Activated CD4-positive, alpha-beta T cell treated with anti-CD3 and anti-CD28 coated beads, Interleukin-2, amount 50 U/mL, for 1 hour (primary cell): ENCODE results near the gene LRRC57.
"Not testable (repeated sequence)": the region's sequence is repeated elsewhere in the genome, so short reads cannot be mapped to it uniquely, and the experiment has no call there.

Experiments
- DNase-seq: peaks from one replicate; pipeline ENCODE4 v3.0.0-alpha.2; 2020

The LRRC57 gene

GRCh38 chr15:42548249-42549031, at the start of gene LRRC57, which contains the start of gene HAUS2:
Gene LRRC57 (minus strand): TSS chr15:42548793. CDS start chr15:42548434, 359 bp downstream.
Gene HAUS2 (plus strand): TSS chr15:42548838. CDS start chr15:42548873, 35 bp downstream.
- DNase-seq: peak; percentile 86

DNA sequence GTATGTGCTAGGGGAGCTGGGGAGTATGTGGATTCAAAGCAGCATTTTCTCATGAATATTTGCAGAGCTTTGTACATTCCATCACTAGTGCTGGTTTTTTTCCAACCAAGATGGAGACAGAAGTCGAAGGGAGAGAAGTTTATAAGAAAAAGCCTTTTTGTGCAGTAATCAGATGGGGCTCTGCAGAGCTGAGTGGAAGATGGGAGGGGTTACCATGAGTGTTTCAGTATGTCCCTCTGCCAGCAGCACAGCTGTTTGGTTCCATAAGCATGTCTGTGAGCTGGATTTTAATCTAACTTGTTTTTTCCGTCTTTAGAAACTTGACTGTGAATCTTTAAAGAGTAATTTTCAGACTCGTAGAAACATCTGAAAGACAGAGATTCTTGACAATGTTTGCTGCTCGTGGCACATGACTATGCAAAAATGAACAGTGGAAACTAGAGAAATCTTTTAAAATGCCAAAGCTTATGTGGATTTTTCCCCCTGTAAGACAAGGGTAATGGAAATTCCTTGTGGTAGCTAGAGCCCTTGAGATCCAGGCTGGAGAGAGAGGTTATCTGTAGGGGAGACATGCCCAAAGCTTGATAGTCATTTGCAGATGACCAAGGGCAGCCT, 47.1 kb upstream of the LRRC57 start:
- DNase-seq: no peak

DNA sequence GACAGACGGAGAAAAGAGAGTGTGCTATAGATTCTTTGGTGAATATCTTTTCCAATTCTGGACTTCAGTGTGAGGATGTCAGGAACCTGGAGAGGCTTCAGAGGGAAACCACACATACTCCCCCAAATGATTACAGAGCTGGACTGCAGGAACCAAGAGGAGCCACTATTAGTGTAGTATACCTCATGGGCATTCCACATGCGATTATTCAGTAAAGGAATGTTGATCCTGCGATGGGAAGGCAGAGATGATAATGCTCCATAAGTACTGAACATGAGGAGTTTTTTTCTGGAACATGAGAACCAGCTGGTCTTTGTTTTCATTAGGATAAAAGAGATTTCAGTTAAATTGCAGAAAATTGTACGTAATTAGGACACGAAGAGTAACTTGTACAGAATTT, 45.5 kb upstream of the LRRC57 start:
- DNase-seq: no peak

GRCh38 chr15:42593143-42593542, 44.5 kb upstream of the LRRC57 start:
- no peak for DNase-seq

DNA sequence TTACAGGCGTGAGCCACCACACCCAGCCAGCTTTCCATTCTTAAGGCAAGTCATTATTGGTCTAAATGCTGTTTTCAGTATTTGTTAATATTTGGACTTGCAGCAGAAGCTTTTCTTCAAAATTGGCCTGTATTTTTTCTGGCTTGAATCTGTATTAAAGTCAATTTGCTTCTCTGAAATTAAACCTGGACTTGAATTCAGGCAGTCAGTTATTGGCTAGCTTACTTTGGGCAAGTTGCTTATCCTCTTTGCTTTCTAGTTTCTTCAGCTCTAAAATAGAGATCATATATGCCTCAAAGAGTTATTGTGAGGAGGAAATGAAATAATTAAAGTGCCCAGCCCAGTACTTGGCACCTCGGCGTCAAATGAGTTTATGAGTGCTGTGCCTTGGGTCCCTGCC, 44.1 kb upstream of the LRRC57 start:
- DNase-seq: no peak

GRCh38 chr15:42591238-42591934, 42.8 kb upstream of the LRRC57 start:
- DNase-seq: no peak

- no peak for DNase-seq
Observed at GRCh38 chr15:42590619-42591237, 42.1 kb upstream of the LRRC57 start.

DNA sequence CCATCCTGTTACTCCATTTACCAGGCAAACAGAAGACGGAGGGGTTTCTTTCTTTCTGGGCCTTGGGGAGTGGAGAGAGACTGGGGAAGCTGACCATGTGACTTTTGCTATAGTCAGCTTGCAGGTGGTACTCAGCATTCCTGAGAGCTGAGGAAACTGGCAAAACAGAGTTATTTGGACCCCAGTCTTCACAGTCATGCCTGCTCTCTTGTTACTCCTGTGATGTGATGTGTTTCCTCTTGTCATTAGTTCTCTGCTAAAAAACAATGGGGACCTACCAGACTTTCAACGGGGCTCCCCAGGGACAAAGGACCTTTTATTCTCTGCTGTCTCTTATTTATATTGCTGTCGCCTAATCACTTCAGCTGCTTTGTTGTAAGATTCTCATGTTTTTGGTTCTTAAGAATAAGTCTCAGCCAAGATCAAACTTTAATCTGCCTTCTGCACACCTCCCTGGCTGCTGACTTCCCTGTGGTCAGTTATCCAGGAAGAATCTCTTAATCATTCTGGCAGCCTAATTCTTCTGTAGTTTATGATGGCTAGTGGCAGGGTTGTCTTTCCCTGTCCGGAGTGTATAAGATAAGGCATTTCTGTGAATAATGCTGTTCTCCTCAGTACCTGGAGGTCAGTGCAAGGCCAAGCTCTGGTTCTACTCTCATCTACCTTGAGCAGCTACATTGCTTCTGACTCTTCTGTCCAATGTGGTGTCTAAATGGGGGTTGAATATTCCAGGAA, 35.6 kb upstream of the LRRC57 start:
- no peak for DNase-seq

GRCh38 chr15:42582569-42583375, 34.2 kb upstream of the LRRC57 start:
- no peak for DNase-seq

DNA sequence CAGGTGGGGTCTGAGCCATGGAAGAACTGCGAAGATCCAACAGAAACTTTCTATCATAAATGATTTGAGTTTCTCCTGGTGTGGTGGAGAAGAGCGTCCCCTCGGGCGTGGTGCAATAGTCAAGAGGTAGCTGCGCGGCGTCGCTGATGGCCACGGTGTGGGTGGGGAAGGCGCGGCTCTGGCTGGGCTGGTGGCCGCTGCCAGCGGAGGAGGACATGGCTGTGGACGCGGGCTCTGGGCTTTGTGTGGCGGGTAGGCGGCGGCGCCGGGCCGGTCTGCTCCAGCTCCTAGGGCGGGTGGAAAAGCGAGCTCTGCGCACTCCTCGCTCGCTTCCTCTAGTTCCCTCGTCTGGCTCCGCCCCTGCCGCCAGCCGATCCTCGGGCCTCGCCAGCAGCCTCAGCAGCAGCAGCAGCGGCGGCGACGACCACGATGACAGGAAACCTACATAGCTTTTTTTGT, 32.7 kb upstream of the LRRC57 start:
- DNase-seq: peak; percentile 75

DNA sequence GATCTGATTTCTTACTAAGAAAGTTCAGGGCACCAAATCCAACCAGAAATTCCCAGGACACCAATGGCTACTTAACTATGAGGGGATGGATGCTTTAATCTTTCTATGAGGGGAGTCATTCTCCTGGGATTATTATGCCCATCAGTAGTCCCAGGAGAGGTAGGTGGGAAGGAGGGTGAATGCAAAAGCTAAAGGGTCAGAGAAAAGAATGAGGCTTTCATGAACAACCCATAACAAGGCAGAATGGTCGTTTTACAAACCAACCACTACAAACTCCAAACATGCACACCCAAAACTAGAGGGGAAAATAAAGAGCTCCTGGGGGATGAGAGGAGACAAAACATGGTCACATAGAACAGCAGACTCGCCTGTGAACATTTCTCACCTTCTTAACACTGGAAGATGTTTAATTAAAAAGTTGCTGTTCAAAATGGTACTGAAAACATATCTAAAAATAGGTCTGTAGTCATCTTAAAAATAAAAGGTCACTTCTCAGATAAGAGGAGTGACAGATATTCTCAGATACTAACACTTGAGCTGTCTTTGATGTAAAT, 30.5 kb upstream of the LRRC57 start:
- DNase-seq: no peak

GRCh38 chr15:42577514-42578031, 29.0 kb upstream of the LRRC57 start:
- DNase-seq: no peak

DNA sequence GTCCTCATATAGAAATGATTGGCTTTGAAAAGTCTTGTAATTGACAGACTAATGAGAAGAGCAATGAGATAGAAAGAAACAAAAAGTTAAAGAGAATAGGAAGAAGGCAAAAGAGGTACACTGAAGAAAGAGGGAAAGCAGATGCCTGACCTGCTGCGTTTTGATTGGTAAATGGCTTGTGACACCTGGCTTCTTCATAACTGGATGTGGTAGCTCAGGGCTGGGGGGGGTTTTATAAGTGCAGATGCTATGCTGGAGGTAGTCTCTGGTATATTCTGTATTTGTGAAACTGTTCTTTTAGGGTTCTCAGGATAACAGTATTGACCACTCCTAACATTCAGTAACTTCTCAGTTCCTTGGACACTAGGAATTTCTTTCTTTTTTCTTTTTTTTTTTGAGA, 28.2 kb upstream of the LRRC57 start:
- DNase-seq: no peak

DNA sequence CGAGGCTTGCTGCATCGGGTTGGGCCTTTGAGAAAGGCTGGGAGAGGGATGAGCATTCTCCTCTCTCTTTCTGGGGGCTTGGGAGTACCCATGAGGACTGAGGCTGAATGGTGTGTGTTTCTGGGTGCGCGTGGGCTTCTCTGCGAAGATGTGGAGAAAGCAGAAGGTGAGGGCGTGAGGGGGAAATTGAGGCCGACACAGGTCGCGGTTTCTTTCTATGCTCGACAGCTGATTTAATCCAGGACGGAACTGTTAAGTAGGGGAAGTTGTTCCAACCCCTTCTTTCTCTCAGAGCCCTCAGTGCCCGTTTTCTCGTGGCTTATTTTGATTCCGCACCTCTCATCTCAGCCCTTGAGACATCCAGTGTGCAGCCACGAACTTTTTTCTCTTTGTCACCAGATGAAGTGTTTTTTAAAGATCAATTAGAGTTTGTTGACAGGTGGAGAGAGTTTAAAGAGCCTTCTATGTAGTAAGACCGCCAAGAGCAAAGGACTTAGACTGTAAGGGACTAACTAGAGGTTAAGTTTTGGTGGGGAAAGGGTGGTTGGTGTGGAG, 27.5 kb upstream of the LRRC57 start:
- DNase-seq: no peak

GRCh38 chr15:42575188-42576039, 26.8 kb upstream of the LRRC57 start, which contains the start of gene STARD9:
Gene STARD9 (plus strand): TSS chr15:42575606. CDS start chr15:42575716, 110 bp downstream.
- DNase-seq: peak; percentile 91

- no peak for DNase-seq
Observed at GRCh38 chr15:42558739-42559138, 10.1 kb upstream of the LRRC57 start.

DNA sequence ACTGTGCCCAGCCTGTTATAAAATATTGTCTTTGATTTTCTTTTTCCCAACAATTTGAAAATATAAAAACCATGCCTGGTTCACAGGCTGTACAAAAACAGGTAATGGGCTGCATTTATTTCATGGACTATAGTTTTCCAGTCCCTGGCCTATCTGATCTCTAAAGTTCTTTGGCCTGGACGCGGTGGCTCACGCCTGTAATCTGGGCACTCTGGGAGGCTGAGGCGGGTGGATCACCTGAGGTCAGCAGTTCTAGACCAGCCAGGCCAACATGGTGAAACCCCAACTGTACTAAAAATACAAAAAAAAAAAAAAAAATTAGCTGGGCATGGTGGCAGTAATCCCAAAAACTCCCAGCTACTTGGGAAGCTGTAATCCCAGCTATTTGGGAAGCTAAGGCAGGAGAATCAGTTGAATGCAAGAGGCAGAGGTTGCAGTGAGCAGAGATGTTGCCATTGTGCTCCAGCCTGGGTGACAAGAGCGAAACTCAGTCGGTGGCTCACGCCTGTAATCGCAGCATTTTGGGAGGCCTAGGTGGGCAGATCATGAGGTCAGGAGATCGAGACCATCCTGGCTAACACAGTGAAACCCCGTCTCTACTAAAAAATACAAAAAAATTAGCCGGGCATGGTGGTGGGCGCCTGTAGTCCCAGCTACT, 8.1 kb upstream of the LRRC57 start:
- not testable (repeated sequence) for DNase-seq

- no peak for DNase-seq
Observed at GRCh38 chr15:42553554-42553953, 5.0 kb upstream of the LRRC57 start.
